Esophagus squamous epithelium (tissue), 5 donors: Measurements from ENCODE around the gene CMTM3. TPM values are rescaled to one million over a fixed set of nuclear protein-coding genes. Genes with fewer than 3 reads are reported as not detected.
"Not testable (repeated sequence)": the region's sequence is repeated elsewhere in the genome, so short reads cannot be mapped to it uniquely, and the experiment has no call there.

Experiments
- DNase-seq: peaks from one replicate; lab custom pipeline; 2025; lab: John Stamatoyannopoulos, UW
- H3K27ac ChIP-seq, 4 donors: fragments of 200-600 bp; sonication (generic); one replicate each; pipeline ENCODE4 v1.5.1; 2016 to 2019; ENCODE audit warnings: mild to moderate bottlenecking in 1 of 4
- H3K27me3 ChIP-seq, 4 donors: fragments of 200-600 bp; sonication (generic); 1 replicate in 3 of 4; 2 replicates in 1 of 4; pipeline versions ENCODE4 v1.5.1 to v1.6.0; 2017 to 2021; ENCODE audit warnings: antibody characterized with exemption in 1 of 4
- H3K36me3 ChIP-seq, 3 donors: fragments of 200-600 bp; sonication (generic); one replicate each; pipeline ENCODE4 v1.5.1; 2016 to 2019
- H3K4me1 ChIP-seq, 3 donors: fragments of 200-600 bp; sonication (generic); one replicate each; pipeline ENCODE4 v1.5.1; 2017 to 2019
- H3K4me3 ChIP-seq, 4 donors: fragments of 200-600 bp; sonication (generic); 1 replicate in 3 of 4; 2 replicates in 1 of 4; pipeline ENCODE4 v1.5.1; 2016 to 2019; ENCODE audit warnings: mild to moderate bottlenecking in 2 of 4, moderate library complexity in 1 of 4
- H3K9me3 ChIP-seq, 3 donors: fragments of 200-600 bp; sonication (generic); one replicate each; pipeline ENCODE4 v1.5.1; 2016 to 2019
- POLR2A ChIP-seq, 4 donors: fragments of 450-650 bp; IDR thresholded peaks; one replicate each; pipeline ENCODE4 v1.6.1; 2017; ENCODE audit warnings: antibody characterized with exemption in 4 of 4, mild to moderate bottlenecking in 4 of 4, moderate library complexity in 3 of 4
- WGBS, 2 donors: methylation state at CpG; one replicate each; pipeline ENCODE4 v1.1.5; 2018; 5-methylcytosine and 5-hydroxymethylcytosine counted together
- intact Hi-C: fragments of 100-400 bp; cut with DNase I; formaldehyde crosslinking; loops from one replicate; pipeline ENCODE4 v1.15.0; 2022
- total RNA-seq, 4 donors: library from RNA; depleted of rRNA; stranded (reverse); fragments of >200 nt; gene quantifications; one replicate each; pipeline ENCODE4 v1.1.0, GENCODE V29; 2016
- TF ChIP-seq, protein P1 (sequence below), 6 experiments: fragments of 450-650 bp in 4 of 6; fragments of 200-600 bp in 2 of 6; sonication (generic) in 2 of 6; IDR thresholded peaks; one replicate each; pipeline ENCODE4 v1.5.1; 2016 to 2019; ENCODE audit warnings: antibody characterized with exemption in 6 of 6, mild to moderate bottlenecking in 4 of 6, moderate library complexity in 4 of 6
- donor health status: DM: yes; HTN: yes; CAD: no.

CMTM3 gene
- total RNA-seq, 4 donors from 2014 or later: 4.0 to 19.6 (median 8.9) TPM

- Histone ChIP-seq H3K27ac (no peak overlapping the region), H3K4me3 (no peak overlapping the region), H3K9me3 (no peaks in the 10 kb centered on the region), H3K36me3 (peaks cover 0 to 33% (median 0%) of the 10 kb centered on the region in 3 donors), H3K27me3 (no peaks in the 10 kb centered on the region), H3K4me1 (peaks cover 8 to 32% (median 12%) of the 10 kb centered on the region in 3 donors)
- DNase-seq: no peak
- TF ChIP-seq, protein P1, sequence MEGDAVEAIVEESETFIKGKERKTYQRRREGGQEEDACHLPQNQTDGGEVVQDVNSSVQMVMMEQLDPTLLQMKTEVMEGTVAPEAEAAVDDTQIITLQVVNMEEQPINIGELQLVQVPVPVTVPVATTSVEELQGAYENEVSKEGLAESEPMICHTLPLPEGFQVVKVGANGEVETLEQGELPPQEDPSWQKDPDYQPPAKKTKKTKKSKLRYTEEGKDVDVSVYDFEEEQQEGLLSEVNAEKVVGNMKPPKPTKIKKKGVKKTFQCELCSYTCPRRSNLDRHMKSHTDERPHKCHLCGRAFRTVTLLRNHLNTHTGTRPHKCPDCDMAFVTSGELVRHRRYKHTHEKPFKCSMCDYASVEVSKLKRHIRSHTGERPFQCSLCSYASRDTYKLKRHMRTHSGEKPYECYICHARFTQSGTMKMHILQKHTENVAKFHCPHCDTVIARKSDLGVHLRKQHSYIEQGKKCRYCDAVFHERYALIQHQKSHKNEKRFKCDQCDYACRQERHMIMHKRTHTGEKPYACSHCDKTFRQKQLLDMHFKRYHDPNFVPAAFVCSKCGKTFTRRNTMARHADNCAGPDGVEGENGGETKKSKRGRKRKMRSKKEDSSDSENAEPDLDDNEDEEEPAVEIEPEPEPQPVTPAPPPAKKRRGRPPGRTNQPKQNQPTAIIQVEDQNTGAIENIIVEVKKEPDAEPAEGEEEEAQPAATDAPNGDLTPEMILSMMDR (IDR thresholded peaks at IDR 0.05): no peak
- TF ChIP-seq POLR2A (IDR thresholded peaks at IDR 0.05): no peak
- 88% methylated on average over 1 to 3 of the region's 3 CpGs for WGBS, 2 donors
- intact Hi-C loops: no loop called here
Measured at GRCh38 chr16:66623755-66624154, 19.3 kb downstream of the CMTM3 start.

- WGBS, 2 donors: 94 to 96% methylated on average over 17 of the region's 17 CpGs
- H3K36me3 ChIP-seq: peaks cover 0 to 14% (median 0%) of the 10 kb centered on the region in 3 donors
- H3K4me1 ChIP-seq: peaks cover 0 to 15% (median 3%) of the 10 kb centered on the region in 3 donors
- H3K27ac ChIP-seq, intact Hi-C loops, H3K27me3 ChIP-seq, H3K4me3 ChIP-seq, DNase-seq, H3K9me3 ChIP-seq: not testable (repeated sequence)
Measured at GRCh38 chr16:66627611-66628378, 23.3 kb downstream of the CMTM3 start.

GRCh38 chr16:66629856-66630255 lies 25.4 kb downstream of the CMTM3 start:
- WGBS, 2 donors: 79 to 82% methylated on average over 4 to 5 of the region's 5 CpGs
- H3K36me3 ChIP-seq: peaks cover 0 to 17% (median 0%) of the 10 kb centered on the region in 3 donors
- no peak for TF ChIP-seq POLR2A (IDR thresholded peaks at IDR 0.05)
- TF ChIP-seq, protein P1 (IDR thresholded peaks at IDR 0.05): no peak
- no peaks in the 10 kb centered on the region for H3K27me3 ChIP-seq
- H3K4me3 ChIP-seq: no peak overlapping the region
- H3K9me3 ChIP-seq: no peaks in the 10 kb centered on the region
- H3K27ac ChIP-seq: no peak overlapping the region
- intact Hi-C loops: no loop called here
- peaks cover 0 to 15% (median 3%) of the 10 kb centered on the region in 3 donors for H3K4me1 ChIP-seq
- DNase-seq: no peak

DNA sequence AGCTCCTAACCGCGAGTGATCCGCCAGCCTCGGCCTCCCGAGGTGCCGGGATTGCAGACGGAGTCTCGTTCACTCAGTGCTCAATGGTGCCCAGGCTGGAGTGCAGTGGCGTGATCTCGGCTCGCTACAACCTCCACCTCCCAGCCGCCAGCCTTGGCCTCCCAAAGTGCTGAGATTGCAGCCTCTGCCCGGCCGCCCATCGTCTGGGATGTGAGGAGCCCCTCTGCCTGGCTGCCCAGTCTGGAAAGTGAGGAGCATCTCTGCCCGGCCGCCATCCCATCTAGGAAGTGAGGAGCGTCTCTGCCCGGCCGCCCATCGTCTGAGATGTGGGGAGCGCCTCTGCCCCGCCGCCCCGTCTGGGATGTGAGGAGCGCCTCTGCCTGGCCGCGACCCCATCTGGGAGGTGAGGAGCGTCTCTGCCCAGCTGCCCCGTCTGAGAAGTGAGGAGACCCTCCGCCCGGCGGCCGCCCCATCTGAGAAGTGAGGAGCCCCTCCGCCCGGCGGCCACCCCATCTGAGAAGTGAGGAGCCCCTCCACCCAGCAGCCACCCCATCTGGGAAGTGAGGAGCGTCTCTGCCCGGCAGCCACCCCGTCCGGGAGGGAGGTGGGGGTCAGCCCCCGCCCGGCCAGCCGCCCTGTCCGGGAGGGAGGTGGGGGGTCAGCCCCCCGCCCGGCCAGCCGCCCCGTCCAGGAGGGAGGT lies 26.2 kb downstream of the CMTM3 start:
- H3K9me3 ChIP-seq, intact Hi-C loops, DNase-seq, H3K4me3 ChIP-seq, H3K27ac ChIP-seq, H3K27me3 ChIP-seq: not testable (repeated sequence)
- H3K4me1 ChIP-seq: peaks cover 0 to 12% (median 3%) of the 10 kb centered on the region in 3 donors
- H3K36me3 ChIP-seq: peaks cover 0 to 24% (median 0%) of the 10 kb centered on the region in 3 donors
- no CpG with 5 or more reads among the region's 49 CpGs for WGBS, 2 donors

DNA sequence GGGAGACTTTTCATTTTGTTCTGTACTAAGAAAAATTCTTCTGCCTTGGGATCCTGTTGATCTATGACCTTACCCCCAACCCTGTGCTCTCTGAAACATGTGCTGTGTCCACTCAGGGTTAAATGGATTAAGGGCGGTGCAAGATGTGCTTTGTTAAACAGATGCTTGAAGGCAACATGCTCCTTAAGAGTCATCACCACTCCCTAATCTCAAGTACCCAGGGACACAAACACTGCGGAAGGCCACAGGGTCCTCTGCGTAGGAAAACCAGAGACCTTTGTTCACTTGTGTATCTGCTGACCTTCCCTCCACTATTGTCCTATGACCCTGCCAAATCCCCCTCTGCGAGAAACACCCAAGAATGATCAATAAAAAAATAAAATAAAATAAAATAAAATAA lies 27.1 kb downstream of the CMTM3 start:
- DNase-seq, intact Hi-C loops, H3K27me3 ChIP-seq, H3K4me3 ChIP-seq, H3K4me1 ChIP-seq, H3K27ac ChIP-seq, H3K9me3 ChIP-seq: not testable (repeated sequence)
- H3K36me3 ChIP-seq: peaks cover 0 to 32% (median 0%) of the 10 kb centered on the region in 3 donors
- WGBS, 2 donors: 92 to 97% methylated on average over 2 to 3 of the region's 4 CpGs

DNA sequence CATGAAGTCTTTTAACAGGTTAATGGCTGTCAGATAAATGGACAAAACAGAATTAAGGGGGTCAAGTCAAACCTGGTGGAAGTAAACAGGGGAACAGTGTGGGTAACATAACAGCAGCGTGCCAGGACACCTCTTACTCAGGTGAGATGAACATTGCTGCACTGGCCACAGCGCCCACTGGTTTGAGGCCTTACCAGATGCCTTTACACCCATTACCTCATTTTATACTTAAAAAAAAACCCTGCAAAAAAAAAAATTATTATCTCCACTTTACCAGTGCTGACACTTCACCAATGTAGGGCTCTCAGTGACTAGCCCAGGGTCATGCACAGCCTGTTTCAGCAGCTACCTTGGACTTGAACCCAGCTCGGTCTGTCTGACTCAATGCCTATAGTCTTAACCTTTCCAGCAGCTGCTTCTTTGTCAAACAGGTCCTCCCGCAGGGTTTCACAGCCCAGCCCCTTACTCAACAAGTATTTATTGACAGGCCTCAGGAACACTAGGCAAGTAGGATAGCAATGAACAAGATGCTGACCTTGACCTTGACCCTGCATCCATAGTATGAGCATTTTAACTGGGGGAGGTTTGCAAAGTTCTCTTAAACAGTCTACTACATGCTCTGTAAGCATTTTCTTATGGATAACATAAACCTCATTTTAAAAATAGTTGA lies 30.2 kb downstream of the CMTM3 start:
- DNase-seq: no peak
- Histone ChIP-seq H3K9me3 (no peaks in the 10 kb centered on the region), H3K36me3 (peaks cover 0 to 33% (median 0%) of the 10 kb centered on the region in 3 donors), H3K27ac (no peak overlapping the region), H3K4me3 (no peak overlapping the region), H3K27me3 (no peaks in the 10 kb centered on the region), H3K4me1 (peaks cover 0 to 18% (median 0%) of the 10 kb centered on the region in 3 donors)
- TF ChIP-seq, protein P1 (IDR thresholded peaks at IDR 0.05): no peak
- TF ChIP-seq POLR2A (IDR thresholded peaks at IDR 0.05): no peak
- intact Hi-C loops: no loop called here
- 70 to 90% methylated on average over 4 of the region's 4 CpGs for WGBS, 2 donors
